ENCODE results near the gene RAB13. TPM values are rescaled to one million over a fixed set of nuclear protein-coding genes. Genes with fewer than 3 reads are reported as not detected.
A peak's percentile ranks its signal among the peaks of the same experiment; 100 is the strongest.

RAB13 gene
- polyA plus RNA-seq, 6 donors from 2014 or later: 0.88 to 2.6 (median 1.5) TPM; not detected in 2

- H3K36me3 Mint-ChIP-seq: peaks cover 0 to 6% of the 10 kb centered on the region in 2 donors
- peak overlapping the region in 5 of 6 donors; percentile 93 to 99 (median 97) for H3K27ac Mint-ChIP-seq
- no peaks in the 10 kb centered on the region for H3K9me3 Mint-ChIP-seq
- H3K4me1 Mint-ChIP-seq: peaks cover 56 to 78% (median 70%) of the 10 kb centered on the region in 3 donors
- DNase-seq (no peak), ATAC-seq (ENCODE audit: low read depth in 2 of 2) (no peak)
- H3K4me3 Mint-ChIP-seq: peak overlapping the region; percentile 85 to 100 (median 99)
- H3K27me3 Mint-ChIP-seq: no peaks in the 10 kb centered on the region
These were observed 27.2 kb downstream of the RAB13 start for GRCh38 chr1:153958961-153959260.

GRCh38 chr1:153958111-153958960 is 27.8 kb downstream of the RAB13 start, which contains the start of gene CRTC2:
TSS of gene CRTC2 (minus strand) at chr1:153958612. CDS start at chr1:153958497, 115 bp downstream.
- peaks cover 53 to 77% (median 69%) of the 10 kb centered on the region in 3 donors for H3K4me1 Mint-ChIP-seq
- peak within 1 kb of the TSS; percentile 93 to 99 (median 98) for H3K27ac Mint-ChIP-seq
- peak; percentile 98 for DNase-seq
- ATAC-seq (ENCODE audit: low read depth in 2 of 2): peak; percentile 86 to 87
- H3K36me3 Mint-ChIP-seq: peaks cover 0 to 7% of the 10 kb centered on the region in 2 donors
- no peaks in the 10 kb centered on the region for H3K27me3 Mint-ChIP-seq
- H3K9me3 Mint-ChIP-seq: no peaks in the 10 kb centered on the region
- H3K4me3 Mint-ChIP-seq: peak within 1 kb of the TSS; percentile 85 to 100 (median 99)

DNA sequence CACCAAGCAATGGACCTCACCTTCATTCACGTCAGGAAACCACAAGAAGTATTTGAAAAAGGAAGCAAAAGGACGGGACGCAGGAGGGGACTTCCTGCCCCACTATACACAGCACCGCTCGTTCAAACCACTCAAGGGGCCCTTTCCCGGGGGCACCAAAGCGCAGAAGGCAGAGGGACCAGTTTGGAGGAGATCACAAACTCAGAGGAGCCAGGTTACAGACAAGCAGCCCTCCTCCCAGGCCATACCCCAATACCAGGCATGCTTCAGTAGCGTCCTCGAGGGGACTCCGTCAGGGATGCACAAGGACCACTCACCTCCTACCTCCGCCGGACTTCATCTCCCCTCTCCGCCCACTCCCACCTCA is 28.4 kb downstream of the RAB13 start:
- DNase-seq (peak; percentile 69), ATAC-seq (ENCODE audit: low read depth in 2 of 2) (peak; percentile 39 to 44)
- H3K4me3 Mint-ChIP-seq: peak overlapping the region; percentile 85 to 100 (median 99)
- no peaks in the 10 kb centered on the region for H3K9me3 Mint-ChIP-seq
- H3K36me3 Mint-ChIP-seq: peaks cover 0 to 7% of the 10 kb centered on the region in 2 donors
- peak overlapping the region; percentile 93 to 99 (median 98) for H3K27ac Mint-ChIP-seq
- no peaks in the 10 kb centered on the region for H3K27me3 Mint-ChIP-seq
- peaks cover 52 to 76% (median 68%) of the 10 kb centered on the region in 3 donors for H3K4me1 Mint-ChIP-seq

- peaks cover 50 to 70% (median 67%) of the 10 kb centered on the region in 3 donors for H3K4me1 Mint-ChIP-seq
- peak overlapping the region; percentile 85 to 100 (median 99) for H3K4me3 Mint-ChIP-seq
- ATAC-seq (ENCODE audit: low read depth in 2 of 2) (no peak), DNase-seq (no peak)
- peaks cover 0 to 11% of the 10 kb centered on the region in 2 donors for H3K36me3 Mint-ChIP-seq
- H3K27me3 Mint-ChIP-seq: no peaks in the 10 kb centered on the region
- H3K9me3 Mint-ChIP-seq: no peaks in the 10 kb centered on the region
- peak overlapping the region; percentile 93 to 99 (median 98) for H3K27ac Mint-ChIP-seq
These were observed 29.0 kb downstream of the RAB13 start for GRCh38 chr1:153956997-153957715.

- no peak for DNase-seq
- no peaks in the 10 kb centered on the region for H3K27me3 Mint-ChIP-seq
- H3K4me1 Mint-ChIP-seq: peaks cover 57 to 73% (median 71%) of the 10 kb centered on the region in 3 donors
- H3K36me3 Mint-ChIP-seq: peaks cover 6 to 32% of the 10 kb centered on the region in 2 donors
- H3K4me3 Mint-ChIP-seq: peak overlapping the region in 2 of 8 donors; percentile 74 to 76
- H3K9me3 Mint-ChIP-seq: no peaks in the 10 kb centered on the region
- ATAC-seq (ENCODE audit: low read depth in 2 of 2): no peak
- peak overlapping the region in 1 of 6 donors; percentile 82 for H3K27ac Mint-ChIP-seq
These were observed 31.3 kb downstream of the RAB13 start for GRCh38 chr1:153954826-153955225.

- Mint-ChIP-seq H3K4me1 (peaks cover 60 to 71% (median 65%) of the 10 kb centered on the region in 3 donors), H3K9me3 (no peaks in the 10 kb centered on the region), H3K36me3 (peaks cover 6 to 33% of the 10 kb centered on the region in 2 donors), H3K27ac (peak overlapping the region in 4 of 6 donors; percentile 28 to 82 (median 64)), H3K27me3 (no peaks in the 10 kb centered on the region), H3K4me3 (peak overlapping the region in 2 of 8 donors; percentile 24 to 76)
- ATAC-seq (ENCODE audit: low read depth in 2 of 2) (no peak), DNase-seq (no peak)
These were observed 32.2 kb downstream of the RAB13 start for GRCh38 chr1:153953859-153954365.

GRCh38 chr1:153951801-153952200 is 34.3 kb downstream of the RAB13 start:
- Mint-ChIP-seq H3K27me3 (no peaks in the 10 kb centered on the region), H3K36me3 (peaks cover 6 to 33% of the 10 kb centered on the region in 2 donors), H3K4me3 (no peak overlapping the region), H3K4me1 (peaks cover 57 to 67% (median 63%) of the 10 kb centered on the region in 3 donors), H3K27ac (peak overlapping the region in 4 of 6 donors; percentile 22 to 86 (median 46)), H3K9me3 (no peaks in the 10 kb centered on the region)
- DNase-seq (no peak), ATAC-seq (ENCODE audit: low read depth in 2 of 2) (no peak)

DNA sequence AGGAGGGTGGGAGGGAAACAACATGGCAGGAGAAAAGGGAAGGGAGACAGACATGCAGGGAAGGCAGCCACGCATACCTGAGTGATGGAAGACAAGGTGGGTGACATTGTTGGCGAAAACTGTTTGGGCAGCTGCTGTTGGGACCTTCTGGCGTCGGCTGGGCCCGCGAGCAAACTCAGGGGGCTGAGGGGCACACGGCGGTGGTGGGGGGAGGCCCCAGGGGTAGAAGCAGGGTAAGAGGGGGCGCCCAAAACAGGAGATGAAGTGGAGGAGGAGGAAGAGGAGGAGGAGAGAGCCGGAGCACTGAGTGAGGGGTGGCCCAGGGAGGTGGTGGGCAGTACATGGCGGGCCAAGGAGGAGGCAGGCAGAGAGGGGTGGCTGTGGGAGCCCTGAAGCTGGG is 35.0 kb downstream of the RAB13 start:
- H3K4me3 Mint-ChIP-seq: no peak overlapping the region
- peaks cover 6 to 33% of the 10 kb centered on the region in 2 donors for H3K36me3 Mint-ChIP-seq

DNA sequence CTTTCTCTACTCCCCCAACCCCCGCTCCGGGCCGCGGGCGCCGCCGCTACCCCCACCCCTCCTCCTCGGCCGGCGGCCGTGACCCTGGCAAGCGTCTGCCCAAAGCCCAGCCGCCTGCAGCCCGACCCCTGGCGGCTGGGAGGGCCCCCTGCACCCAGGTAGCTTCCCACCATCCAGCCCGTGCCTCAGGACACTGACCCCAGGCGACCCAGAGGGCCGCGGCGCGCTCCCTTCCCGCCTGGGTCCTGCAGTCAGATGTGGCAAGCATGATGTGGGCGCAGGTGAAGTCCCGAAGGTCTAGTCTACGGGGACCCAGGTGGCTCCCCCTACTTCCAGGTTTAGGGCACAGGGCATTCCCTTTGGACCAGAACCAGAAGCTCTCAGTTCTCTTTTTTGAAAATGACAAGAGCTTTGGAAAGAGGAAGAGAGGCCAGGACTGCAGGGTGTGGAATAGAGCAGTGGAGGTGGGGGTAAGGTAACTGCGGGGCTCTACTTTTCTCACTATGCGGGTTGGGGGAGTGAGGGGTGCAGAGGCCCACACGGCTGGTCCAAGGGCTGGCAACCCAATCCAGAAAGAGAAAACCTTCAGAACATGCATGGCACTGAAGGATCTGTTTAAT is 39.4 kb downstream of the RAB13 start, which contains the start of gene DENND4B:
Gene DENND4B, minus strand, starts transcription at position 97 of the 620 bp plus-strand sequence. CDS start 2,344 bp downstream, outside the sequence.
- Mint-ChIP-seq H3K27me3 (peaks cover 0 to 4% (median 0%) of the 10 kb centered on the region in 3 donors), H3K4me1 (peaks cover 56 to 68% (median 64%) of the 10 kb centered on the region in 3 donors), H3K4me3 (peak within 1 kb of the TSS; percentile 85 to 99 (median 96)), H3K27ac (peak within 1 kb of the TSS; percentile 98 to 100 (median 100)), H3K9me3 (peaks cover 0 to 2% (median 0%) of the 10 kb centered on the region in 7 donors), H3K36me3 (peaks cover 6 to 18% of the 10 kb centered on the region in 2 donors)
- peak; percentile 42 for ATAC-seq (ENCODE audit: low read depth in 2 of 2)
- peak; percentile 82 for DNase-seq

More for the DNA sequence above, 35.0 kb downstream of the RAB13 start:
- DNase-seq (no peak), ATAC-seq (ENCODE audit: low read depth in 2 of 2) (no peak)
- no peaks in the 10 kb centered on the region for H3K9me3 Mint-ChIP-seq
- H3K27ac Mint-ChIP-seq: peak overlapping the region in 2 of 6 donors; percentile 70 to 82
- no peaks in the 10 kb centered on the region for H3K27me3 Mint-ChIP-seq
- H3K4me1 Mint-ChIP-seq: peaks cover 53 to 64% (median 59%) of the 10 kb centered on the region in 3 donors

GRCh38 chr1:153945795-153946621 is 40.1 kb downstream of the RAB13 start:
- DNase-seq (peak; percentile 99), ATAC-seq (ENCODE audit: low read depth in 2 of 2) (peak; percentile 76)
- Mint-ChIP-seq H3K36me3 (peaks cover 6 to 13% of the 10 kb centered on the region in 2 donors), H3K4me1 (peaks cover 54 to 65% (median 60%) of the 10 kb centered on the region in 3 donors), H3K27me3 (peaks cover 0 to 4% (median 0%) of the 10 kb centered on the region in 3 donors), H3K4me3 (peak overlapping the region; percentile 85 to 99 (median 96)), H3K27ac (peak overlapping the region; percentile 98 to 100 (median 100)), H3K9me3 (peaks cover 0 to 2% (median 0%) of the 10 kb centered on the region in 7 donors)

DNA sequence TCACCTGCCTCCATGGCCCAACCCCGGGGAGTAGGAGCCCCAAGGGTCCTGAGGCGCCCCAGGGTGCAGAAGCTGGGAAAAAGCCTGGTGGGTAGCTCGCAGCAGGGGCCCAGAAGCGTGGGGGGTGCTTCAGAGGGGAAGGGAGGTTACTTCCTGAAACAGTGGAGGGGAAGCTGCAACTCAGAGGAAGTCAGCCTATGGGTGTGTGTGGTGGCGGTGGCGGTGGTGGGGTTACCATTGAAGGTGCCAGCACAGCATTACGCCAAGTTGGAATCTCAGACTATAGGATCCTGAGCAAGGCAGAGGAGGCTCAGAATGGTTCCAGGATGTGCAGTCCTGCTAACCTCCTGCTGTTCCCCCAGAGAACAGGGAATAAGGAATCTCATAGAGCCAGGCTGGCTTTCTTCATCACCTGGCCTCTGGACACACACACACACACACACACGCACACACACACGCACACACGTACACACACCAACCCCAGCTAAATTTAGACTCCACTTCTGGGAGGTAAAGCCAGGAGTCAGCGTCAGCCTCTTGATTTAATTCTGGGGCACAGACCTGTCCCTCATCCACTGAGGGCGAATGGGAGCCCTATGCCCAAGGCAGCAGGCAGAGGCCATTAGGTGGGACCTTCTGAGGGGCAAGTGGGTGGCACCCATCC is 40.9 kb downstream of the RAB13 start:
- peaks cover 2 to 12% of the 10 kb centered on the region in 2 donors for H3K36me3 Mint-ChIP-seq
- H3K4me3 Mint-ChIP-seq: peak overlapping the region; percentile 85 to 99 (median 96)
- peak overlapping the region; percentile 98 to 100 (median 100) for H3K27ac Mint-ChIP-seq
- H3K27me3 Mint-ChIP-seq: peaks cover 0 to 4% (median 0%) of the 10 kb centered on the region in 3 donors
- peaks cover 52 to 64% (median 56%) of the 10 kb centered on the region in 3 donors for H3K4me1 Mint-ChIP-seq
- peaks cover 0 to 2% (median 0%) of the 10 kb centered on the region in 7 donors for H3K9me3 Mint-ChIP-seq
- ATAC-seq (ENCODE audit: low read depth in 2 of 2): peak; percentile 53 to 57
- peak; percentile 86 for DNase-seq

All from naive B cell (primary cell).